Chondrocyte (in vitro differentiated cells): ENCODE data around the gene BUB1B. TPM values are rescaled to one million over a fixed set of nuclear protein-coding genes. Genes with fewer than 3 reads are reported as not detected.
"Not testable (repeated sequence)": the region's sequence is repeated elsewhere in the genome, so short reads cannot be mapped to it uniquely, and the experiment has no call there.

Experiments
- DNase-seq: peaks from one replicate; pipeline ENCODE4 v3.0.0; 2021; ENCODE audit warnings: mixed read lengths, low spot score
- H3K27ac Mint-ChIP-seq: one replicate; pipeline ENCODE4 v1.8.0; 2021; ENCODE audit warnings: mild to moderate bottlenecking, moderate library complexity, mixed read lengths; ENCODE audit not compliant: unreplicated experiment
- H3K27me3 Mint-ChIP-seq: 2 replicates; pipeline ENCODE4 v1.8.0; 2021; ENCODE audit warnings: low read depth, mixed read lengths
- H3K36me3 Mint-ChIP-seq: 2 replicates; pipeline ENCODE4 v1.8.0; 2021; ENCODE audit warnings: low read depth, mixed read lengths
- H3K4me1 Mint-ChIP-seq: 2 replicates; pipeline ENCODE4 v1.8.0; 2021; ENCODE audit warnings: low read depth, mild to moderate bottlenecking, mixed read lengths
- H3K4me3 Mint-ChIP-seq: one replicate; pipeline ENCODE4 v1.8.0; 2021; ENCODE audit warnings: mild to moderate bottlenecking, moderate library complexity, mixed read lengths; ENCODE audit not compliant: unreplicated experiment
- H3K9me3 Mint-ChIP-seq: 2 replicates; pipeline ENCODE4 v1.8.0; 2021; ENCODE audit warnings: low read depth, mixed read lengths
- total RNA-seq: library from RNA; stranded (reverse); gene quantifications from 3 replicates; pipeline ENCODE4 v1.2.1, GENCODE V29; 2021
- TF ChIP-seq, protein P1 (sequence below): fragments of 200-600 bp; sonication (generic); IDR thresholded peaks from 2 replicates; pipeline ENCODE4 v1.5.0; 2021; ENCODE audit warnings: antibody characterized with exemption, mild to moderate bottlenecking, moderate library complexity

Gene BUB1B
- total RNA-seq, 1 donor from 2014 or later = 6.7 TPM

DNA sequence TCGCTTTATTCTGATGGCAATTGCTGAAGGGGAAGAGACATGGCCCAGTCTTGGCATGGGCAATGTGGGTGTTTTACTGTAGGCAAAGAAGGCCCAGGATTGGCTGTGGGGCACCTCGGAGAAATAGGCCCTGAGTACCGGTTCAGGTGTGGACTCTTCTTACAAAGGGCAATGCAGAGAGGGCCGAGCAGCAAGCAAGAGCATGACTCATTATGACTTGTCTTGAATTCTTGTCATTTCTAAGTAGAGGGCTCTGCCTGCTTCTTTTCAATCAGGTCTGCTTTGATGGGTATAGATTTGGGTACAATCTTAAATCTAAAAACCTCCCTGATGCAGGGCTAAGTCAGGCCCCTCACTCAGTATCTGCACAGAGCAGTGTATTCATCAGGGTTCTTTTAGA, 14.8 kb upstream of the BUB1B start:
- Mint-ChIP-seq H3K27me3 (no peaks in the 10 kb centered on the region), H3K4me3 (no peak overlapping the region), H3K4me1 (peaks cover 8% of the 10 kb centered on the region), H3K9me3 (no peaks in the 10 kb centered on the region), H3K36me3 (no peaks in the 10 kb centered on the region), H3K27ac (no peak overlapping the region)
- no peak for DNase-seq
- TF ChIP-seq, protein P1, sequence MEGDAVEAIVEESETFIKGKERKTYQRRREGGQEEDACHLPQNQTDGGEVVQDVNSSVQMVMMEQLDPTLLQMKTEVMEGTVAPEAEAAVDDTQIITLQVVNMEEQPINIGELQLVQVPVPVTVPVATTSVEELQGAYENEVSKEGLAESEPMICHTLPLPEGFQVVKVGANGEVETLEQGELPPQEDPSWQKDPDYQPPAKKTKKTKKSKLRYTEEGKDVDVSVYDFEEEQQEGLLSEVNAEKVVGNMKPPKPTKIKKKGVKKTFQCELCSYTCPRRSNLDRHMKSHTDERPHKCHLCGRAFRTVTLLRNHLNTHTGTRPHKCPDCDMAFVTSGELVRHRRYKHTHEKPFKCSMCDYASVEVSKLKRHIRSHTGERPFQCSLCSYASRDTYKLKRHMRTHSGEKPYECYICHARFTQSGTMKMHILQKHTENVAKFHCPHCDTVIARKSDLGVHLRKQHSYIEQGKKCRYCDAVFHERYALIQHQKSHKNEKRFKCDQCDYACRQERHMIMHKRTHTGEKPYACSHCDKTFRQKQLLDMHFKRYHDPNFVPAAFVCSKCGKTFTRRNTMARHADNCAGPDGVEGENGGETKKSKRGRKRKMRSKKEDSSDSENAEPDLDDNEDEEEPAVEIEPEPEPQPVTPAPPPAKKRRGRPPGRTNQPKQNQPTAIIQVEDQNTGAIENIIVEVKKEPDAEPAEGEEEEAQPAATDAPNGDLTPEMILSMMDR = no peak

DNA sequence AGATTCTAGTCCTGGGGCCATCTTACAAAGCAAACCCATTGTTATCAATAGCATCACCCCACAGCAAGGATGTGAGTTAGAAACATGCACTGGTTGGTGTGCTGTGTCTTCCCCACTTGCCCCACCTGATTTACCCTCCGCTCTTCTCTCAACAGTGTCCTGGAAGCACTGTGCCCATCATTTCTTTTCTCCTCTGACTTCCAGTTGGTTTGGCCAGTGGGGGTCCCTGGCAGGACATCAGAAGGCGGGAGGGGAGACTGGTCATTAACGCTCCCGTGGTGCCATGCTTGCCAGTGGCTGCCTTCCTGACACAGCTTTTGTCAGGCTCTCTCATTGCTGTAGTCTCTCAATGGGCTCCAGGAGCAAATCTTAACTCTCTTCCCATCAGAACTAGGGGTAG, 11.5 kb upstream of the BUB1B start:
- no peaks in the 10 kb centered on the region for H3K36me3 Mint-ChIP-seq
- TF ChIP-seq, protein P1 = no peak

DNA sequence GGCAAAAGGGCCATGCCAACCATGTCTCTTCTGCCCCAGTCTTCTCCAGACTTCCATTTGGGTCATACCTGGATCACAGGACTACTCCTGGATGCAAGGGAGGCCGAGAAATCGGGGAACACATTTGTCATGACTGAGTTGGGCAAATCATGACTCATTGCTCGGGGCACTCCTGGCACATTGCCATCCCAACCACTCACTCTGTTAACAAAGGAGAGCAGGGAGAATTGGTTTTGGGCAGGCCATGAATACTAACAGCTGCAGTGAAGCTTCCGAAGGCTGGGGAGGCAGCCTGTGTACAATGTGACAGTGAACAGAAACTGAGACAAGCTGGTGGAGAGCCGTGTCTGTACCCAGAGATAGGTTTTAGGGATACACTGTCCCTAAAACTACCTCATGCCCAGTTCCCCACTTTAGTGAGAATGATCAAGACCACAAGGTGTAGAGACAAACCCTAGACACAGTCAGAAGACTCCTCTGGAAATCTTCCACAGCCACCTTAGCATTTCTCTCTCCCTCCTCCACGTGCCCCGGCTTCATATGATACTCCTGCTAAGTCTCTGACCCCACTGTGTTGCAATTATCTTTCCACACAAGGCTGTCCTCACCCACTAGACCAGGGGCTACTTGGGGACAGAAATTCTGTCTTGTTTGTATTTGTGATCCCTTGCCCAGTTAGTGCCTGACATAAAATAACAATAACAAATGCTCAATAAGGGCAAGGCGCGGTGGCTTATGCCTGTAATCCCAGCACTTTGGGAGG, 10.5 kb upstream of the BUB1B start:
- no peaks in the 10 kb centered on the region for H3K36me3 Mint-ChIP-seq
- TF ChIP-seq, protein P1 = no peak
- H3K27me3 Mint-ChIP-seq = no peaks in the 10 kb centered on the region
- no peak overlapping the region for H3K4me3 Mint-ChIP-seq
- no peak for DNase-seq
- peaks cover 8% of the 10 kb centered on the region for H3K4me1 Mint-ChIP-seq
- H3K9me3 Mint-ChIP-seq = no peaks in the 10 kb centered on the region
- H3K27ac Mint-ChIP-seq = no peak overlapping the region

More for the DNA sequence above, 11.5 kb upstream of the BUB1B start:
- Mint-ChIP-seq H3K4me3 (no peak overlapping the region), H3K27me3 (no peaks in the 10 kb centered on the region), H3K27ac (no peak overlapping the region), H3K9me3 (no peaks in the 10 kb centered on the region), H3K4me1 (peaks cover 8% of the 10 kb centered on the region)
- DNase-seq = no peak

DNA sequence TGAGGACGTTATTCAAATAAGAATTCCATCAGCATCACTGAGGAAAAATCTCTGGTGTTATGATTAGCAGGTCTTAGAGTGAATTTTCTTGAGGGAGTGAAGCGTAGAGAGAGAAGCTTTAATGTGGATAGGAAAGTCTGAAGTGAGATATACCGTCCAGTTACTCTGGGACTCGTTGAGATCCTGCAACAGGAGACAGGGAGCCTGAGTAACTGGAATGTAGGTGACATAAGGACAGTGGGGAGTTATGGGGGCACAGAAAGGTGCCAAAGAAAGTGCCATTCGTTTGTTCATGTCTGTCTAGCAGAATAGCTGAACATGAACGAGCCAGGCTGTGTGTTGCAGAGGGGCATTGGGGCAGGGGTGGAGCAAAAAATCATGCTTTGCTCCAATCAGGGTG, 9.4 kb upstream of the BUB1B start:
- Mint-ChIP-seq H3K36me3 (no peaks in the 10 kb centered on the region), H3K27me3 (no peaks in the 10 kb centered on the region), H3K4me1 (peaks cover 8% of the 10 kb centered on the region), H3K9me3 (no peaks in the 10 kb centered on the region), H3K27ac (no peak overlapping the region), H3K4me3 (no peak overlapping the region)
- TF ChIP-seq, protein P1 = no peak
- no peak for DNase-seq

DNA sequence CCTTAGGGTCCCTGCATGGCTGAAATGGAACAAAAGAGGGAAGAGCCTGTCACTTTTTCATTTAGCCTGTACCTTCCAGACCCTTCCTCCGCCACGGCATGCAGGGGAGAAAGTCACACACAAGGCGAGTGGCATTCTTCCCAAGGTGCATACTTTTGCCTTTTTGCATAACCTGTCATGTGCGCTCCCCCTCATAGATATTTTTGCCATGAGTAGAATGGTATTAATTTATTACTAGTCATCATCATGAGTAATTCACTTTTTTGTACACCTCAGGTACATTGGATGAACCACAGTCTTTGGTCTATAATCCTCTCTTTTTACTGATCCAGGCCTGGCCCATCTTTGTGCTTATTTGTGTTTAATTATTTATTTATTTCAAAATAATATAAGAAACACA, 8.9 kb upstream of the BUB1B start:
- TF ChIP-seq, protein P1 = no peak
- Mint-ChIP-seq H3K27me3 (no peaks in the 10 kb centered on the region), H3K27ac (no peak overlapping the region), H3K36me3 (no peaks in the 10 kb centered on the region), H3K4me1 (peaks cover 8% of the 10 kb centered on the region), H3K9me3 (no peaks in the 10 kb centered on the region), H3K4me3 (no peak overlapping the region)
- DNase-seq = no peak

DNA sequence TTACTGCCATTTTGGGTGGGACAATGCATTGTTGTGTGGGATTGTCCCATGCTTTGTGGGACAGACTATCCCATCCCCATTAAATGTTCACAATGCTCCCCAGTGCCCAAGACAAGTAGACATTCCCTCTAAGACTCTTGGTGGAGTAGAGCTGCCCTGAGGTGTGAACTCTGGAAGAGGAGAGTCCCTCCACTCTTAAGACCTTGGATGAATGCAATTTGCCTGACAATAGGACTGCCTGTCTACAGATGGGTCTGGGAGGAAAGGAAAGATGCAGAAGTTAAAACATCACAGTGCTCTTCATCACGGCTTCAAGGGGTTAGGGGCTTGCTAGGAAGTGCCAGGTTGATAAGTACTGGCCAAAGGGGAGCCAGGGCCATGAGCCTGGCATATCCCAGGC, 6.0 kb upstream of the BUB1B start:
- H3K9me3 Mint-ChIP-seq, H3K4me3 Mint-ChIP-seq, H3K36me3 Mint-ChIP-seq, H3K4me1 Mint-ChIP-seq, DNase-seq, H3K27me3 Mint-ChIP-seq, H3K27ac Mint-ChIP-seq: not testable (repeated sequence)
